IPS-18c (cell line): ENCODE measurements around the gene TNRC6B.

Experiments
- H3K4me3 ChIP-seq: 2 replicates; pipeline ENCODE4 v1.7.0; 2013; ENCODE audit warnings: low read depth, mild to moderate bottlenecking, low read length, moderate library complexity; ENCODE audit not compliant: insufficient read depth
- H3K9me3 ChIP-seq: one replicate; pipeline ENCODE4 v1.6.1; 2013; ENCODE audit warnings: mild to moderate bottlenecking, low read length, moderate library complexity; ENCODE audit not compliant: control insufficient read depth, insufficient read depth

TNRC6B gene

GRCh38 chr22:40244586-40244985 lies 66.9 kb downstream of the TNRC6B start:
- H3K4me3 ChIP-seq: no peak overlapping the region
- H3K9me3 ChIP-seq: no peaks in the 10 kb centered on the region

GRCh38 chr22:40247976-40248375 lies 70.3 kb downstream of the TNRC6B start:
- no peak overlapping the region for H3K4me3 ChIP-seq
- no peaks in the 10 kb centered on the region for H3K9me3 ChIP-seq

- no peaks in the 10 kb centered on the region for H3K9me3 ChIP-seq
- H3K4me3 ChIP-seq: no peak overlapping the region
These were observed 71.6 kb downstream of the TNRC6B start for GRCh38 chr22:40249286-40249685.

GRCh38 chr22:40250608-40251007 lies 72.9 kb downstream of the TNRC6B start:
- no peaks in the 10 kb centered on the region for H3K9me3 ChIP-seq
- no peak overlapping the region for H3K4me3 ChIP-seq

- Histone ChIP-seq H3K4me3 (no peak overlapping the region), H3K9me3 (no peaks in the 10 kb centered on the region)
These were observed 73.4 kb downstream of the TNRC6B start for GRCh38 chr22:40251106-40251505.

- Histone ChIP-seq H3K4me3 (no peak overlapping the region), H3K9me3 (no peaks in the 10 kb centered on the region)
These were observed 74.4 kb downstream of the TNRC6B start for GRCh38 chr22:40252146-40252545.

- no peak overlapping the region for H3K4me3 ChIP-seq
- H3K9me3 ChIP-seq: no peaks in the 10 kb centered on the region
These were observed 78.8 kb downstream of the TNRC6B start for GRCh38 chr22:40256516-40256915.

GRCh38 chr22:40258017-40258416 lies 80.3 kb downstream of the TNRC6B start:
- no peak overlapping the region for H3K4me3 ChIP-seq

GRCh38 chr22:40258501-40258915 lies 80.8 kb downstream of the TNRC6B start:
- H3K4me3 ChIP-seq: no peak overlapping the region
- no peaks in the 10 kb centered on the region for H3K9me3 ChIP-seq

More at GRCh38 chr22:40258017-40258416, 80.3 kb downstream of the TNRC6B start:
- no peaks in the 10 kb centered on the region for H3K9me3 ChIP-seq

- no peaks in the 10 kb centered on the region for H3K9me3 ChIP-seq
- no peak overlapping the region for H3K4me3 ChIP-seq
These were observed 84.1 kb downstream of the TNRC6B start for GRCh38 chr22:40261783-40262182.

- H3K9me3 ChIP-seq: no peaks in the 10 kb centered on the region
- no peak overlapping the region for H3K4me3 ChIP-seq
These were observed 85.5 kb downstream of the TNRC6B start for GRCh38 chr22:40263191-40263590.

- no peaks in the 10 kb centered on the region for H3K9me3 ChIP-seq
- H3K4me3 ChIP-seq: no peak overlapping the region
These were observed 88.1 kb downstream of the TNRC6B start for GRCh38 chr22:40265783-40266182.

GRCh38 chr22:40270031-40270430 lies 92.3 kb downstream of the TNRC6B start:
- H3K9me3 ChIP-seq: no peaks in the 10 kb centered on the region
- H3K4me3 ChIP-seq: no peak overlapping the region

GRCh38 chr22:40270748-40271373 lies 93.1 kb downstream of the TNRC6B start:
- H3K4me3 ChIP-seq: no peak overlapping the region
- H3K9me3 ChIP-seq: no peaks in the 10 kb centered on the region

GRCh38 chr22:40271440-40271839 lies 93.7 kb downstream of the TNRC6B start:
- Histone ChIP-seq H3K9me3 (no peaks in the 10 kb centered on the region), H3K4me3 (no peak overlapping the region)

- no peak overlapping the region for H3K4me3 ChIP-seq
- H3K9me3 ChIP-seq: no peaks in the 10 kb centered on the region
These were observed 95.6 kb downstream of the TNRC6B start for GRCh38 chr22:40273319-40273718.

GRCh38 chr22:40276996-40277823 lies 99.5 kb downstream of the TNRC6B start:
- Histone ChIP-seq H3K9me3 (no peaks in the 10 kb centered on the region), H3K4me3 (no peak overlapping the region)

- H3K4me3 ChIP-seq: no peak overlapping the region
- no peaks in the 10 kb centered on the region for H3K9me3 ChIP-seq
These were observed 101.3 kb downstream of the TNRC6B start for GRCh38 chr22:40279017-40279416.
